Measurements from ENCODE around the gene VASH2.
A peak's percentile ranks its signal among the peaks of the same experiment; 100 is the strongest.

The VASH2 gene

DNA sequence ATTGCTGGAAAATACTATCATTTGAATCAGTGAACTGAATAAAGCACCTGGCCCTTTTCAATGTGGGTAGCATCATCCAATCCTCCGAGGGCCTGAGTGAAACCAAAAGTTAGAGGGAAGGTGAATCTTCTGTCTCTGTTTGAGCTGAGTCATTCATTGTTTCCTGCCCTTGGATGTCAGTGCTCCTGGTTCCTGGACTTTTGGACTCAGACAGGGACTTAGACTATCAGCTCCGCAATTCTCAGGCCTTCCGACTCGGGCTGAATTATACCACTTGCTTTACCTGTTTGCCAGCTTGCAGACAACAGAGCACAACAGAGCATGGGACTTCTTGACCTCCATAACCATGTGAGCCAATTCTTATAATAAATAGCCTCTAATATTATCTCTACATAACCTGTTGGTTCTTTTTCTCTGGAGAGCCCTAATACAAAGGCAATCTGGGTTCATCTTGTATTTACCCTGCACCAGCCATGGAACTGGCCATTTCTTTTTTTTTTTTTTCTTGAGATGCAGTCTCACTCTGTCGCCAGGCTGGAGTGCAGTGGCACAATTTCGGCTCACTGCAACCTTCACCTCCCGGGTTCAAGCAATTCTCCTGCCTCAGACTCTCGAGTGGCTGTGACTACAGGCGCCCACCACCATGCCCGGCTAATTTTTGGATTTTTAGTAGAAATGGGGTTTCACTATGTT lies 19.2 kb upstream of the VASH2 start:
- DNase-seq (ENCODE audit: low spot score): no peak

DNA sequence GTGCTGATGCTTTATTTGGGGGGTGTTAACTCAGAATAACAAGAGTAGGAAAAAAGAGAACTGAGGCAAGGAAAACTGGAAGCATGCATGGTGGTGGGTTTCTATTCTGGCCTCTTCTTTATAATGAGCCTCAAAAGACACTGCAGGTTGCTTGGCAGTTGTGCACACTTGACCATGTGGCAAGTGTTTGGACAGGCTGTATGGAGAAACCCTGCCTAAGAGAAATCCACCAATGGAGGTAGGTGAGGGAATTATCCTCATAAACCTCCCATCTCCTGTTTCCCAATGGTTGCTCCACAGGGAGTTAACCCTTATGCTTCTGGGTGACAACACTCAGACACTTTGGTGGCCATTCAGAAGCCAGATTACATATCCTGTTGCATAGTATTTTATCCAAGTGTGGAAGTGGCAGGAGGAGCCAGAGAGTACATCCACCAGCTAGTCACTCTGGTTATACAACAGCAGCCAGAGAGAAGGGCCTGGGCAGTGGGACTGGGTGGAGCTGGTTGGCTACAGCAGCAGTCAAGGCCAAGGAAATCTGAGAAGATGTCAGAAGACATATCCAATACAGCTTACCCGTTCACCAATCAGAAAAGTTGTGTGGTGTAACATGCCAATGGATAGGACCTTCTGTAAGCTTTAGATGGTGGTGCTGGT lies 16.4 kb upstream of the VASH2 start:
- no peak for DNase-seq (ENCODE audit: low spot score)

DNA sequence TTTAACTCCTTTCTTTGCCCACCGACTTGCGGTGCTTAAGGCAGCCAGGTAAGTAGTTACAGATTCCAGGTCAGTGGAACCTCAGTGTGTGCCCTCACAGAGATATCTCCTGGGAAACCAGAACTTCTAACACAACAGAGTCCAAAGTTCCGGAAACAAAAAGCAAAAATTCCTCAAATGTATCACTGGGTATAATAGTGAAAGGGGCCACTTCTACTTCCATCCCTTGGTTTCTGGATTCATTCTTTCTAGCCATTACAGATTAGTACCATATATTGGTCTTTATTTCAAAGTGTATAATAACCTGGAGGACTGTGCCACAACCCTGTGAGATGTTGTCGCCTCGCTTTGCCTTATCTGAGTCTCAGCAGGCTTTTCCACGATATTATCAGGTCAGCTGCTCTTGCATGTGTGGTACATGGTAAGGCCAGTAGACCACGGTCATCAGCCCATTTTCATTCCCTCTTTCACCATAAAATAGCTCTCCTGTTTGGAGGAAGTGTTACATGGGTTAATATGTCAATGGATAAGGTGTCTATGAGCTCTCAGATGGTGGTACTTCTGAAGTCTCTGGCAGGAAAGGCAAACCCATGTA lies 14.9 kb upstream of the VASH2 start:
- DNase-seq (ENCODE audit: low spot score): no peak

GRCh38 chr1:212937034-212937433 lies 13.3 kb upstream of the VASH2 start:
- DNase-seq (ENCODE audit: low spot score): no peak

DNA sequence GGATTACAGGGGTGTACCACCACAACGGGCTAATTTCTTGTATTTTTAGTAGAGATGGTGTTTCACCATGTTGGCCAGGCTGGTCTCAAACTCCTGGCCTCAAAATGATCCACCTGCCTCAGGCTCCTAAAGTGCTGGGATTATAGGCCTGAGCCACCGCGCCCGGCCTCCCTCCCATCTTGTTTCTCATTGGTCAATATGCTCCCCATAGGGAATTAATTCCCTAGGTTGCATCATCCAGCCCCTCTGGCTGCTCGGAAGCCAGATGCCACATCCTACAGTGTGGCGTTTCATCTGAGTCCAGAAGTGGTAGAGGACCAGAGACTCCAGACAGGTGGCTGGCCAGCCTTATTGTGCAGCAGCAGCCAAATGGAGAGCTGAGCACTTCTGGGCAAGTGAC lies 11.5 kb upstream of the VASH2 start:
- DNase-seq (ENCODE audit: low spot score): no peak

DNA sequence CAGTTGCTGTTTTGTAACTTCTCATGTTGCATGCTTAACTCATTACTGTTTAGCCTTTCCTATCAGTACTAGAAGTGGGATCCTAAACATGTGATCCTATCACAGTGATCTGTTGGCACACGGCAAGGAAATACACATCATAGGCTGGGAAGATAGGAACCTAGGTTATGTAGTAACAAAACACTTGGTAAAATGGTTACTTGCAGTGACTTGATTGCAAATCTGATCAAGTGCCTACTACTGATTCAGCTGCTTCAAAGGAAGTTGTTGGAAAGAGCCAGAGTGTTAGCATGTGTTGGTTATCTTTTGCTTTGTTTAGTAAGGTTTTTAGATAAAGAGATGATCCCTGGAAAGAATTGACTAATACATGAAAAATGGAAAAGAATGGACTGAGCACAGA lies 8.9 kb upstream of the VASH2 start:
- no peak for DNase-seq (ENCODE audit: low spot score)

DNA sequence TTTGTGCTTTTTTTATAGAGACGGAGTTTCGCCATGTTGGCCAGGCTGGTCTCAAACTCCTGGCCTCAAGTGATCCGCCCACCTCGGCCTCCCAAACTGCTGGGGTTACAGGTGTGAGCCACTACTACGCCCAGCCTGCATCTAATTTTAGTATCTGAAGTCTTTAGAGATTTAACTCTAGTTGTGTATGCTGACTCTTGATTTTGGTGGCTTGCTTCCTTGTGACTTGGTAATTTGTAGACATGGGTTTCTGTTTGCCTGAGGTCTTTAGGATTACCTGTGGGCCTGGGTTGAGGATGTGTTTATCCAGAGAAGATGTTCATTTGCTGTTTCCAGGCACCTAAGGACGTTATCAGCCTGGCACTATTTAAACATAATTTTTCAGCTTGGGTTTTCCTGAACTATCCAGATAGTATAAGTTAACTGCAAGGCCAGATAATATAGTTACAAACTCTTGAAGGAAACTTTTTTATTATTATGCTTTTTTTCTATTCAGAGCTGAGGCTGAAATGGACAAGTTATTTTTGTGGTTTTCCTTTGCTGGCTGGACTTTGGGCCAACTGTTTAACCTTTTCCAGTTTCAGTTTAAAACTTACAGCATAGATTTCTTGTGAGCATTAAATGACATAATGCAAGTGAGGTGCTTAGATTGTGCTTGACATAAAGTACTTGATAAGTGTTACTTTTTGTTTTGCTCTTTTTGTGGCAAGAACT lies 7.5 kb upstream of the VASH2 start:
- DNase-seq (ENCODE audit: low spot score): no peak

DNA sequence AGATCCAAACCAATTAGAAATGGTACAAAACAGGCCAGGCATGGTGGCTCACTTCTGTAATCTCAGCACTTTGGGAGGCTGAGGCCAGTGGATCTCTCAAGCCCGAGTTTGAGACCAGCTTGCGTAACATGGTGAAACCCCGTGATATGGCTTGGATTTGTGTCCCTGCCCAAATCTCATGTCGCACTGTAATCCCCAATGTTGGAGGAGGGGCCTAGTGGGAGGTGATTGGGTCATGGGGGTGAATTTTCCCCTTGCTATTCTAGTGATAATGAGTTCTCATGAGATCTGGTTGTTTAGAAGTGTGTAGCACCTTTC lies 7.0 kb upstream of the VASH2 start:
- DNase-seq (ENCODE audit: low spot score): no peak

GRCh38 chr1:212944229-212944901 lies 6.0 kb upstream of the VASH2 start:
- peak; percentile 42 for DNase-seq (ENCODE audit: low spot score)

DNA sequence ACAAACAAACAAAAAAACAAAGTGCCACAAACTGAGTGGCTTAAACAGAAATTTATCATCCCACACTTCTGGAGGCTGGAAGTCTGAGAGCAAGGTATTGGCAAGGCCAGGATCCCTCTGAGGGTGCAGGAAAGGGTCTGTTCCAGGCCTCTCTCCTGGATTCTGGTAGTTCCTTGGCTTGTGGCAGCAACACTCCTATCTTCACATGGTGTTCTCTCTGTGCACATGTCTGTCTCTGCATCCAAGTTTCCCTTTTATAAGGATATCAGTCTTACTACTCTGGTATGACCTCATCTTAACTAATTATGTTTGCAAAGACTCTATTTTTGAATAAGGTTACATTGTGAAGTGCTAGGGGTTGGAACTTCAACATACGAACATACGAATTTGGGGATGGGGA lies 5.3 kb upstream of the VASH2 start:
- DNase-seq (ENCODE audit: low spot score): no peak

DNA sequence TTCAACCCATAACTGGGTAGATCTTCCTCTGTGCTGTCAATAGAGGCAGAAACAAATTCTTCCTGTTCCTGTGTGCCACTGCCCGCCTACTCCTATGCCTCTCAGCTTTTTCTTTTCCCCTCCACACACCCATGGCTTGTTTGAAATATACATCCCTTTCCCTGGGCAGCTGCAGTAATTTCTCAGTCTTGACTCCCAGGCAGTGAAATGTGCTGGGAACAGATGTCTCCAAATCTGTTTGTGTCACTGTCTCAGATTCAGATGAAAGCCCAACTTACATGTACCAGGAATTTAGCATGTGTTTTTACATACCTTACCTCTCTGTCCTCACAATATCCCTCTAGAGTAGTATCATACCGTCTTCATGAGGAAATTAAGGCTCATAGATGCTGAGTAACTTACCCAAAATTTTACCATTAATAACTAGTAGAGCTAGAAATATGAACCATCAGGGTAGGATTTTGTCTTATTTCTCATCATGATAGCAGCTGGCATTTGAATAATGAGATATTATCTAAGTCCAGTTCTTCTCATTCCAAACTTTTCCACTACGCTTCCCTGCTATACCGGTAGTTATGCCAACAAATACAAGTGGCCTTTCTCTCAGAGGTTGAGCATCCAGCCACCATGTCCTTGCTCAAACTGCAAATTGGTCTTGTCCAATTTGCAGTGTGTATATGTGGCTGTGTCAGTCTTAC lies 4.7 kb upstream of the VASH2 start:
- DNase-seq (ENCODE audit: low spot score): no peak

DNA sequence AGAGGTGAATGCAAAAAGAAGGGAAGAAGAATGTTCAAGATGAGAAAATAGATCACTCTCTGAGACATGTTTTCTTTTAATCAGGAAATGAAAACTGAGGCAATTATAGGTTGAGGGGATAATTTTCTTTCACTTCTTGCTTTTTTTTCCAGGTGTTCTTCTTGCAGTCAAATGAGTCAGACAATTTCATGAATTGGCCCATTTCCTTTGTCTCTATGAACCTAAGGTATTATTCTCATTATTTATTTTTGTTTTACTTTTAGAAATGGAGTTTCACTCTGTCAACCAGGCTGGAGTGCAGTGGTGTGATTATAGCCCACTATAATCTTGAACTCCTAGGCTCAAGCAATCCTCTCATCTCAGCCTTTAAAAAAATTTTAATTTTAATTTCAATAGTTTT lies 3.5 kb upstream of the VASH2 start:
- DNase-seq (ENCODE audit: low spot score): peak; percentile 12

- DNase-seq (ENCODE audit: low spot score): no peak
These were observed 570 bp upstream of the VASH2 start for GRCh38 chr1:212949771-212950170.

DNA sequence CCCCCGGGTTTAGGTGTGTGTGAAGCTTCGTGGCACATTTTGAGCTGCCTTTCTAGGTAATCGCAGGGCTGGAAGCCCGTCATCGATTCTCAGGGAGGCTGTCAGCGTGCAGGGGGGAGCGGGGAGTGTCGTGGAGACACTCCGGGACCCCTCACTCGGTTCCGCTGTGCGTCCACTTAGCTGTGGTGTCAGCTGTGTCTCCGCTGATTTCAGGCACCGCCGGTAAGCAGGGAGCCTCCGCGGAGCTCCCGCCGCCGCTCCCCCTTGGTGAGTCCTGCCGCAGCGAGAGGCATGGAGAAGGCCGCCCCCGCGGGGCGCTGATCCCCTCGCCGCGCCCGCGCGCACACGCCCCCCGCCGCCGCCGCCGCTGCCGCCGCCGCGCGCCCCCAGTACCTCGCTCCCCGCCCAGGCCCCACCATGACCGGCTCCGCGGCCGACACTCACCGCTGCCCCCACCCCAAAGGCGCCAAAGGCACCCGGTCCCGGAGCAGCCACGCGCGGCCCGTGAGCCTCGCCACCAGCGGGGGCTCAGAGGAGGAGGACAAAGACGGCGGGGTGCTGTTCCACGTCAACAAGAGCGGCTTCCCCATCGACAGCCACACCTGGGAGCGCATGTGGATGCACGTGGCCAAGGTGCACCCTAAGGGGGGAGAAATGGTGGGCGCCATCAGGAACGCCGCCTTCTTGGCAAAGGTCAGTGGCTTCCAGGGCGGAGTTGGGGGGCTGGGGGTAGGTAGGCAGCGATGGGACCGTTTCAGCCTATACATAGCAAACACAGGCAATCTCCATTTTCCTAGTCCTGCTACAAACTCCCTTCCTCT lies 995 bp downstream of the VASH2 start:
- no peak for DNase-seq (ENCODE audit: low spot score)

DNA sequence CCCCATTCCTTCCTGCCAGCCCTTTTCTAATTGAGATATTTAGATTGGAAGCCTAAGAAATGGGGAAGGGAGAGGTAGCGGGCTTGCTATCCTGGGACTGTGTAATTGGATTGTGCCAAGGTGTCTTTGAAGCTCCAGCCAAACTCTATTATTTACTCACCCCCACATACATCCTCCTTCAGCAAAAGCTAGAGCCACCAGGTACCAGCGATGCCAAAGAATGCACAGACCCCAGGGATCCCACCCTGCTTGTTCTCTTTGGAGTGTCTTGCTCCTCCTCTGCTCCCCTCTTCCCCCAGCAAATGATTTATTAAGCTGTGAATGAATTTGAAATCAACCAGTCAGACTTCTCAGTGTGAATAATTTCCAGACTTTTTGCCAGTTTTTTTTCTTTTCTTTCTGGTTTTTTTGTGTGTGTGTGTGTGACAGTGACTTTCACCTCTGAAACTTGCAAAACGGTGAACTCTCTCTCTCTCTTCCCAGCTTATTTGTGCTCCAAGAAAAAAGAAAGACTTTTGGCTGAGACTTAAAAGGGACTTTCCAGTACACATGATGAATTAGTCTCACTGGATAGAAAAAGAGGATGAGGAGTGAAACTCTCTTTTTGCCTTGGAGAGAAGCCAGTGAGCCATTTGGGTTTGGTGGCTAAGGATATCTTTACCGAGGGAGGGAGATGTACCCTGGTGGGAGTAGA lies 1.8 kb downstream of the VASH2 start:
- DNase-seq (ENCODE audit: low spot score): no peak

- DNase-seq (ENCODE audit: low spot score): no peak
These were observed 2.3 kb downstream of the VASH2 start for GRCh38 chr1:212952641-212952976.

- DNase-seq (ENCODE audit: low spot score): no peak
These were observed 3.0 kb downstream of the VASH2 start for GRCh38 chr1:212953321-212953720.

DNA sequence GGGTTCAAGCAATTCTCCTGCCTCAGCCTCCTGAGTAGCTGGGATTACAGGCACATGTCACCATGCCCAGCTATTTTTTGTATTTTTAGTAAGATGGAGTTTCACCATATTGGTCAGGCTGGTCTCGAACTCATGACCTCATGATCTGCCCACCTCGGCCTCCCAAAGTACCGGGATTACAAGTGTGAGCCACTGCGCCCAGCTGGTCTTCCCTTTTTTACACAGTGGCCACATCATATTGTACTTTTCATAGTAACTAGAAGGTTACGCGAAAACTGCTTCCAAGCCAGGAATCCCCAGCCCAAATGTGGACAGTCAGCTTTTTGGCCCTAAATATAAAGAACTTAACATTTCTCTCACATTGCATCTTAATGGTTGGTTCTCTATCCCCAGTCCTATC lies 4.2 kb downstream of the VASH2 start:
- DNase-seq (ENCODE audit: low spot score): no peak

DNA sequence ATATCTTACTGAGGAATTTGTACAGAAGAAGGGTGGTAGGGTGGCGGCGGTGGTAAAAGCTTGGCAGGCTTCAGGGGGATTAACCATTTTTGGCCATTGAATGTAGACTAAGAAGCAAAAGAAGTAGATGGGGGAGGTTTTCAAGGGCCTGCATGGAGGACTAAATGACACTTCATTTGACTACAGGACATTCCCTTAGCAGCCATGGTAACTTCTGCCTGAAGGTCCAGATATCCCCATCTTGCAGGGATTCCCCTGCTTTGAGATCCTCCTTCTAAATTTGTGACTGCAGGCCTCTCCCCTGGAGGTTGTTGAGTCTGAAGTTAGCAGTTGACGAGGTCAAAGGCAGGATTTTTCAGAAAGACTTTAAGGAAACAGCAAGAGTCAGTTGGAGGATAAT lies 4.8 kb downstream of the VASH2 start:
- no peak for DNase-seq (ENCODE audit: low spot score)

DNA sequence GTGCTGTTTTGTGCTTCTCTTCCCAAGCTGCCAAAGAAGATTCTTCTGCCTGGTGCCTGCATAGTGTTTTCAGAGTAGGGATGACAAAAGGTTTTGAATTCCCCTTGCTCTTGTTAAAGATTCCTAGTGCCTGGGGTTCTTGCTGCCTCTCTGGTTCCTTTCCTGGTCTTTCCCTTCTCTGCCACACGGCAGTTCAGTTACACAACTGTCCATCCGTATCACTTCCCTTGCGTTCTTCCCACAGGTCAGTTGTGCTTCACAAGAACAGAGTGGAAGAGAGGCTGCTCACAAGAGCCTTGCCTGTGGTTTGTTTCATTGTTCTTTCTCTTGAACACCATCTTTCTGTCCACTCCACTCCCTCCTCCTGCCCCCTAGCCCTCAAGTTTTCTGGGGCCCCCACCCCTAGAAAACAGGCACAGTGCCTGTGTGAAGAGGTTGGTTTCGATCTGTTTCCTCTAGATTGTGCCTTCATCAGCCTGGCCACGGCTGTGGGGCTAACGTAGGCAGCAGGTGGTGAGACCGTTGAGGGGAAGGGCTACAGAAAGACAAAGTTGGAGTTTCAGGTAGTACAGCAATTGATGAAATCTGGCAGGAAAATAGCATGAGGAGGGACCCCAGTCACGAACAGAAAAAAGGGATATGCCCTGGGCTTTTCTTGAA lies 5.8 kb downstream of the VASH2 start:
- DNase-seq (ENCODE audit: low spot score): no peak

All from NAMALWA (cell line).